OCI-LY3 (cell line): ENCODE measurements around the gene RMND5B.

ENCODE experiments used
- CTCF ChIP-seq: fragments of 200-600, 300-600 bp; sonication (generic); IDR thresholded peaks from 2 replicates; pipeline ENCODE4 v1.5.1; 2014; ENCODE audit warnings: antibody characterized with exemption, low read length, low read depth
- EZH2phosphoT487 ChIP-seq: fragments of 200-600 bp; shearing (Covaris generic); IDR thresholded peaks from 2 replicates; pipeline ENCODE4 v1.6.1; 2018; ENCODE audit warnings: antibody characterized with exemption, mixed run types, low read depth

- TF ChIP-seq CTCF (no peak), EZH2phosphoT487 (no peak)
These were observed 24.7 kb upstream of the RMND5B start for GRCh38 chr5:178106086-178106485.
